Measurements from ENCODE around the gene NCOA3.
"Not testable (repeated sequence)": the region's sequence is repeated elsewhere in the genome, so short reads cannot be mapped to it uniquely, and the experiment has no call there.

Gene NCOA3

DNA sequence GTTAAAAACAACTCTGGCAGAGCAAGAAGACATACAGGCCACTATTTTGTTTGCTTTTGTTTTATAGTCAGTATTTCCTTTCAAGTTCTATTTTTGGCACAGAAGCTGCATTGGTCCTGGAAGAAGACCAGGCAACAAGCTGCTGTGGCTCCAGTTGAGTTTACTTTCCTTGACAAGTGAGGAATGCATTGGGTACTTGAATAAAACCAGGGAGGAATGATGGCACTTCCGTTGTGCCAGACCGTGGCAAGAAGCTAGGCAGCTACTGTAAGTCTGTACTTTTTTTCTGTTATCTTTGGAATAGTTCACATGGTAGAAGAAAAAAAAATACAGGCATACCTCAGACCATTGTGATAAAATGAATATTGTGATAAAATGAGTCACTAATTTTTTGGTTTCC, 66.3 kb downstream of the NCOA3 start:
- DNase-seq = no peak

DNA sequence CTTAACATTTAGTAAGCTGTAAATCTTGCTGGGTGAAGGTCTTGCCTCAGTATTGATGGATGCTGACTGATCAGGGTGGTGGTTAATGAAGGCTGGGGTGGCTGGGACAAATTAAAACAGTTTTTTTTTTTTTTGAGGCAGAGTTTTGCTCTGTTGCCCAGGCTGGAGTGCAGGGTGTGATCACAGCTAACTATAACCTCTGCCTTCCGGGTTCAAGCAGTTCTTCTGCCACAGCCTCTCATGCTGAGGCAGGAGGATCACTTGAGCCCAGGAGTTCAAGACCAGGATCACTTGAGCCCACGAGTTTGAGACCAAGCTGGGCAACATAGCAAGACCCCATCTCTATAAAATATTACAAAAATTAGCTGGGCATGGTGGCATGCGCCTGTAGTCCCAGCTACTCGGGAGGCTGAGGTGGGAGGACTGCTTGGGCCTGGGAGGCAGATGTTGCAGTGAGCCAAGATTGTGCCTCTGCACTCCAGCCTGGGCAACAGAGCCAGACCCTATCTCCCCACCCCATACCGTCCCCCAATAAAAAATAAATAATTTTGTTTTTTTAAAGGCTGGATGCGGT, 67.2 kb downstream of the NCOA3 start:
- no peak for DNase-seq

DNA sequence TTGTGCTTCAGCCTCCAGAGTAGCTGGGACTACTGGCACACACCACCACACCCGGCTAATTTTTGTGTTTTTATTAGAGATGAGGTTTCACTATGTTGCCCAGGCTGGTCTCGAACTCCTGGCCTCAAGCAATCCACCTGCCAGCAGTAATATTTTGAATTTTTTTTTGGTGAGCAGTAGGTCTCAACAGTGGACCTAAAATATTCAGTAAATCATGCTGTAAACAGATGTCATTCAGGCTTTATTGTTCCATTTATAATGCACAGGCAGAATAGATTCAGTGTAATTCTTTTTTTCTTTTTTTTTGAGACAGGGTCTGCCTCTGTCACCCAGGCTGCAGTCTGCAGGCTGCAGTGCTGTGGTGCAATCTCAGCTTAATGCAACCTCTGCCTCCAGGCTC, 69.7 kb downstream of the NCOA3 start:
- no peak for DNase-seq

DNA sequence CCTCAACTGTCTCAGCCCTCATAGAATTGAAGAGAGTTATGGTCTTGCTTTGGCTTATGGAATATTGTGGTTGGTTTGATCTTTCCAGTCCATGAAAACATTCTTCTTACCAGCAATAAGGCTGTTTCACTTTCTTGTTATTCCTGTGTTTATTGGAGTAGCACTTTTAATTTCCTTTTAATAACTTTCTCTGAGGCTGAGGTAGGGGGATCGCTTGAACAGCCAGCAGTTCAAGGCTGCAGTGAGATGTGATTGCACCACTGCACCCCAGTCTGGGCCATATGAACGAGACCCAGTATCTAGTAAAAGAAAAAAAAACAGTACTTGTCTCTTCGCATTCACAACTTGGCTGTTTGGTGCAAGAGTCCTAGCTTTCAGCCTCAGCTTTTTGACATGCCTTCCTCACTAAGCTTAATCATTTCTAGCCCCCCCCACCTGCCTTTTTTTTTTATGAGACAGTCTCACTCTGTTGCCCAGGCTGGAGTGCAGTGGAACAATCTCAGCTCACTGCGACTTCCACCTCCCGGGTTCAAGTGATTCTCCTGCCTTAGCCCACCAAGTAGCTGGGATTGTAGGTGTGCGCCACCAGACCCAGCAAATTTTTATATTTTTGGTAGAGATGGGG, 70.5 kb downstream of the NCOA3 start:
- no peak for DNase-seq

DNA sequence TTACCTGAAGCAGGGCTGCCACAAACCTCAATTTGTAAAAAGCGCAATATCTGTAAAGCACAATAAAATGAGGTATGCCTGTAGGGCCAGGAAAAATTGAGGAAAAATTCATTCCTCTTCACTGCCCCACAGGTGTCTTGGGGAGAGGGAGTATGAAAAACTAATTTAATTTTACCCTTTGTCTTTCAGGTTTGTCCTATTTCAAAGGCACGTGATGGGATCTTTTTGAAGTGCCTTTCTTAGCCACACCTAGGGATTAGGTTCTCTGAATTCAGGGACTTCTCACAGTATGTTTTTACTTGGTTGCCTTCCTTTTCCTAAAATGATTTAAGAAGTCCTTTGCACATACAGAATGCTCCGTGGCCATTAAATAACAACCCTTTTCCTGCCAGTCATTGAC, 71.9 kb downstream of the NCOA3 start:
- no peak for DNase-seq

DNA sequence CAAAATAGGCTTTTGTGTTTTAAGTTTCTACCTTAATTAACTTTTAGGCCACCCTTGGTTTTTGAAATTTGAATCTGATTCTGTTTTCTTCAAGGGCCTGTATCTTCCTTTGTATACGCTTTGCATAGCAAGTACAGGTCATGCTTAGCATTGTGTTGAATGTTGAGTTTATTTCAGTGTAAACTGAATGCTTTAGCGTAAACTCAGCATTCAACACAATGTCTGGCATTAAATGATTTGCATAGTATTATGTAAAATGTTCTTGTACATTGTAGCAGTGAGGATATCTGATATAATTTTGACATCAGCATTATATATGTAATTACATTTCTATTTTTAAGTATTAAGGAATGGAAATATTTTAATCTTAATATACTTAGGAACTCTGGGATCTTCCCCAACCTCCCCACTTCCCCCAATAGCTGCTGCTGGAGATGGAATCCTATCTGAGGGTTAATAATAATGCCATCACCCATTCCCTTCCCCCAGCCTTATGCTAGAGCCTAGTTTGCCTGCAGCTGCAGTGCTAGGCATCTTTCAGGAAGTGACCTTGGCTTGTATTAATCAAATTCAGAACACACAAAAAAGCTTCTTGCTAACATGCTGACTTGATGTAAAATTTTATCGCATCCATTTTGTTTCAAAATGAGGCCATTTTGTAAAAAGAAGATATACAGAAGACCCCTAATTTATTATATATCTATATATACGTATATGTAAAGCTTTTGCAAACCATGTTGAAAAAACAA, 73.1 kb downstream of the NCOA3 start:
- peak; percentile 71 for DNase-seq

DNA sequence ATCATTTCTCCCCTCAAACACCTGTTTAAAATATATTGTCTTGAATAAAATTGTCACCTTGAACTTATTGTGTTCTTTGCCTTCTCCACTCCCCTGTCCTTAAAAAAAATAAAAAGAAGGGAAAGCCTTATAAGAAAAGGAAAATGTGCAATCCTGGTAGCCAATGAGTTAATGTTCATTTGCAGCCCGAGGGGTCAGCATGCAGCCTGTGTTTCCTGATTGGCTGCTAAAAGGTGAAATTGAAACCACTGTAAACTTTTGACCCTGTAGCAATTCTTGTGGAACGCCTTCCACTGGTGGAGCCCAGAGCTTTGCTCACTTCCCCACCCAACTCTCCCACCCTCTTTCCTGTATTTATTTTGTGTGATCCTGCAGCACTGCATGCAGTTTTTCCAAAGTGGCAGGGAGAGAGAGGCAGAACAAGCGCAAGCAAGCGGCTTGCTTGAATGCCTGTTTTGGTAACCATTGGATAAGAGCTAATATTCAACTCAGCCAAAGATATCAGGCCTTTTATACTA, 74.9 kb downstream of the NCOA3 start:
- peak; percentile 90 for DNase-seq

DNA sequence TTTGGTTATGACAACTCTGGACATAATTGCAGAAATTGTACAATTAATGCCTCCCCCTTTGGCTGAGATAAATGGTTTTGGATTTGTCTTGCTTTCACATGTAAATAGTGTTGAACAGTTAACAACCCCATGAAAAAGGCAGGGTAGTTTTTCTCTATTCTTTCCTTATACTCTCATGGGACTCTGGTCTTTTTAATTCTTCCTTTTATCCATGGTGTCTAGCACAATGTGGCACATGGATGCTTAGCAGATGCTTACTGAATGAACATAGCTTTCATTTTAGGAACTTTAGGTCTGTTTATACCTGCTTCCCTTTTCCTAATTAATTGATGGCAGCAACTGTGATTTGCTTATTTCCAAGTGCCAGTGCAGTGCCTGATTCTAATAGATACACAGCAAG, 75.6 kb downstream of the NCOA3 start:
- DNase-seq = no peak

DNA sequence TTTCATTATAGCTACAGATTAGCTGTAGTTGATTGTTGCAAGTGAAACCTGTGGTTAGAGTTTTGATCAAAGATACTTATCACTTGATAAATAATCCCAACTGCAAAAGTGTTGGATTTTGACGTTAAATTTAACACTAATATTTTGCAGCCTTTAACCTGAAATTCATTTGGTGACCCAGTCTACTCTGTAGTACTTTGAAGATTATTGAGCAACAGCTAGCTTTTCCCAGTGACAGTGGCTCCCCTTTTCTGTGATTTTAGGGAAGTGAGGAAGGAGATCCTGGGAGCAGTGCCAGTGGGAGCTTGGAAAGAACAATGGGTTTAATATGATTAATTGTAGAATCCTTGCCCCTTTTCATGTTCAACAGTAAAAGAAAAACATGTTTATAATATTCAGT, 76.9 kb downstream of the NCOA3 start:
- DNase-seq = no peak

DNA sequence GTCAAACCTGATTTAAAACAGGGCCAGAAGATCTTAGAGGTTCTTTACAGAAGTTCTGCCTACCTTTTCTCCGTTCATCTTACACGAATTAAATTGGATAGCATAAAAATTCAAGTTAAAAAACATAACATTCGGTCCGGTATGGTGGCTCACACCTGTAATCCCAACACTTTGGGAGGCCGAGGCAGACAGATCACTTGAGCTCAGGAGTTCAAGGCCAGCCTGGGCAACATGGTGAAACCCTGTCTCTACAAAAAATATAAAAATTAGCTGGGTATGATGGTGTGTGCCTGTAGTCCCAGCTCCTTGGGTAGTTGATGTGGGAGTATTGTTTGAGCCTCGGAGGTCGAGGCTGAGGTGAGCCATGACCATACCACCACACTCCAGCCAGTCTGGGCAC, 79.0 kb downstream of the NCOA3 start:
- DNase-seq = not testable (repeated sequence)

DNA sequence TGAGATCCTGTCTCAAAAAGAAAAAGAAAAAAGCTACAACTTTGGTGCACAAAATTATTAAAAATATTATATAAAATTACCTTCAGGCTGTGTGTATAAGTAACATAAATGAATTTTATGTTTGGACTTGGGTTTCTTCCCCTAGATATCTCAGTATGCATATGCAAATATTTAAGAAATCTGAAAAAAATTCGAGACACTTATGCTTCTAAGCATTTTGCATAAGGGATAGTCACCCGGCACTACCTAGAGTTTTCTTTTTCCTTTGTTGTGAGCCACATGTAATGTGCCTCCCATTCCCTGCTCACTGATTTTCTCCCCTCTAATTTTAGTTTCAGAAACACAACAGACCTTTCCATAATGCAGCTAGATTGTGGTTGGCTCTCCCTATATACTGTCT, 79.4 kb downstream of the NCOA3 start:
- DNase-seq = no peak

DNA sequence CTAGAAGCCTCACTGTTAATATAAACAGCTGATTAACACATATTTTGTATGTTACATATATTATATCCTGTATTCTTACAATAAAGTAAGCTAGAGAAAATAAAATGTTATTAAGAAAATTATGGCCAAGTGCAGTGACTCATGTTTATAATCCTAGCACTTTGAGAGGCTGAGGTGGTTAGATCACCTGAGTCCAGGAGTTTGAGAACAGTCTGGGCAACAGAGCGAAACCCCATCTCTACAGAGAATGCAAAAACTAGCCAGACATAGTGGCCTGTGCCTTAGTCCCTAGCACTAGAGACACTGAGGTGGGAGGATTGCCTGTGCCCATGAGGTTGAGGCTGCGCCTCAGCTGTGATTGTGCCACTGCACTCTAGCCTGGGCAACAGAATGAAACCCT, 81.9 kb downstream of the NCOA3 start:
- no peak for DNase-seq

DNA sequence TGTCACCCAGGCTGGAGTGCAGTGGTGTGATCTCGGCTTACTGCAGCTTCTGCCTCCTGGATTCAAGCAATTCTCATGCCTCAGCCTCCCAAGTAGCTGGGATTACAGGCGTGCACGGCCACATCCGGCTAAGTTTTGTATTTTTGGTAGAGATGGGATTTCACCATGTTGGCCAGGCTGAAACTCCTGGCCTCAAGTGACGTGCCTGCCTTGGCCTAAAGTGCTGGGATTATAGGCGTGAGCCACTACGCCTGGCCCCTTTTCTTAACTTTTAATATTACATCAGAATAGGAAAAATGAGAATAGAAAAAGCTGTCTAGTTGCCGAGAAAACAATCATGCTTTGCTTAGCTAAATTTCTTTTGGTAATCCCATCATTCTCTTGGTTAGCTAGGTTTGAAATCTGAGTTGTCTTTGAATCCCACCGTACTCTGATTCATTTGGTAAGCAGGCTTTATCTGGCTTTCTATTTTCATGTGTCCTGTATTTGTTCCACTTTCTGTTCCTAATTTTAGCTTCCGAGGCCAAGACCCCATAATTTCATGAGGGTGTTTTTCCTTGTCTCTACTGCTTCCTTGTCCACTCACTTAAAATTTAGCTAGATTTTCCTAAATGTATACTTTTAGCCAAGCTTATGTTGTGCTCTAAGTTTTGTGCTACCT, 83.5 kb downstream of the NCOA3 start:
- no peak for DNase-seq

DNA sequence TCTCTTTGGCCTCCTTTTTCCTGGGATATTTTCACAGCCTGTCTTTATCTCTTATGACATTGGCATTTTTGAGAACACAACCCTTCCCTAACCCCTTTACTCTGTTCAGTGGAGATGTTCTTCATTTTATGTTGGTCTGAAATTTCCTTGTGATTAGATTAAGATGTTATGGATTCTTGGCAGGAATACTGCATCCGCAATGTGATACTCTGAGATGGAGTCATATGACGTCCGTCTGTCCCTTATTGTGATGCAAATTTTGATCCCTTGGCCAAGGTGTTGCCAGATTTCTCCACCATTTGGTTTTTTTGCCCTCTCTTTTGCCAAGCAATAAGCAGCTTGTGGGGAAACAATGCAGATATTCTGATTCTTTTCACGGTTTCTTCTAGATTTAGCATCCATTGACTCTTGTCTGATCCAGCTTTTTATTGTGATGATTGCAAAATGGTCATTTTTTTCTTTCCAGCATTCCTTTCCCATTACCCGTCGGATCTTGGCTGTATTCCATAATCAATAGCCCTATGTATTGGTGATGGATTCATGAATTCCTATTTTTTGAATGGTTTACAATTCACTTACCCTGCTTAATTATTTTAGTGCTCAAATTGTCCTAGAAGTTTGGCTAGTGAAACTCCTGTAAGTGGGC, 85.1 kb downstream of the NCOA3 start:
- no peak for DNase-seq

DNA sequence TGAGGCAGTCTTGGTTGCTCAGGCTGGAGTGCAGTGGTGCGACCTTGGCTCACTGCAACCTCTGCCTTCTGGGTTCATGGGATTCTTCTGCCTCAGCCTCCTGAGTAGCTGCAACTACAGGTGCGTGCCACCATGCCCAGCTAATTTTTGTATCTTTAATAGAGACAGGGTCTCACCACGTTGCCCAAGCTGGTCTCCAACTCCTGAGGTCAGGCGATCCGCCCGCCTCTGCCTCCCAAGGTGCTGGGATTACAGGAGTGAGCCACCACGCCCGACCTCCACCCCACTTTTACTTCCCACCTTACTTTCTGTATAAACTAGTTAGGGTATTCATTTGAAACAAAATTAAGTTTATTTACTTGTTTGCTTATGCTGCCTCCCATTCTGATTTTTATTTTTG, 86.5 kb downstream of the NCOA3 start:
- no peak for DNase-seq

DNA sequence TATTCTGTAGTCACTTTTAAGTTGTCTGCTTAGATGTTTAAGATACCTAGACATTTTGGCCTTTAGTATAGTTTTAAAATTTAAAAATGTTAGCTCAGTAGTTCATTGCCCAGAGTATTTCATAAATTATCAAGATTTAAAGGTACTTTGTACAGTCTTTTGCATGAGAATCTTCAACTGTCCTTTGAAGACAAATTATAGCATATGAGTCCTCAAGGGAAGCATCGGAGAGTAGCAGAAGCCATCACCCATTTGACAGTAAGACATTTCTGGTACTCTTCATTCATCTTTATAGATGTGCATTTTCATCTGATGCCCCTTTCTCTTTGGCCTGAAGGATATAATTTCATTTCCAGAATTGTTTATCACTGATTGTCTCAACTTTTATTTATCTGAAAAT, 89.5 kb downstream of the NCOA3 start:
- no peak for DNase-seq

DNA sequence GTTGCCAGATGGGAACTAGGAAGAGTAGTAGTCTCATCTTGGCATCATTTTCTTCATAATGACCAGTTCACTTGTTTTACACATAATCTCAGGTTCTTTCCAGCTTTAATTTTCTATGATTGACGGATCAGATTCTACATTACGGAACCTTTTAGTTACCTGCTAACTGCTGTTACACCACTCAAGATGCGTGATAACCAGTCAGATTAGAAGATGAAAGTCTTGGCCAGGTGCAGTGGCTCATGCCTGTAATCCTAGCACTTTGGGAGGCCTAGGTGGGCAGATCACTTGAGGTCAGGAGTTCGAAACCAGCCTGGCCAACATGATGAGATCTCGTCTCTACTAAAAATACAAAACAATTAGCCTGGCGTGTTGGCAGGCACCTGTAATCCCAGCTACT, 92.5 kb downstream of the NCOA3 start:
- no peak for DNase-seq

DNA sequence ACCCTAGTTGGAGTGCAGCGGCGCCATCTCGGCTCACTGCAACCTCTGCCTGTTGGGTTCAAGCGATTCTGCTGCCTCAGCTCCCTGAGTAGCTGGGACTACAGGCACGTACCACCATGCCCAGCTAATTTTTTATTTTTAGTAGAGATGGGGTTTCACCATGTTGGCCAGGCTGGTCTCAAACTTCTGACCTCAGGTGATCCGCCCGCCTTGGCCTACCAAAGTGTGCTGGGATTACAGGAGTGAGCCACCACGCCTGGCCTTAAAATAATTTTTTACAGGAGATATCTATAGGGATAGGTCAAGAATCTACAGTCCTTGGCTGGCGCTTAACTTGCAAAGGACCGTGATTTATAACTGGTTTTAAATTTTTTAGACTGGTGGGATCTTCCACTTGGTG, 93.5 kb downstream of the NCOA3 start:
- DNase-seq = not testable (repeated sequence)

DNA sequence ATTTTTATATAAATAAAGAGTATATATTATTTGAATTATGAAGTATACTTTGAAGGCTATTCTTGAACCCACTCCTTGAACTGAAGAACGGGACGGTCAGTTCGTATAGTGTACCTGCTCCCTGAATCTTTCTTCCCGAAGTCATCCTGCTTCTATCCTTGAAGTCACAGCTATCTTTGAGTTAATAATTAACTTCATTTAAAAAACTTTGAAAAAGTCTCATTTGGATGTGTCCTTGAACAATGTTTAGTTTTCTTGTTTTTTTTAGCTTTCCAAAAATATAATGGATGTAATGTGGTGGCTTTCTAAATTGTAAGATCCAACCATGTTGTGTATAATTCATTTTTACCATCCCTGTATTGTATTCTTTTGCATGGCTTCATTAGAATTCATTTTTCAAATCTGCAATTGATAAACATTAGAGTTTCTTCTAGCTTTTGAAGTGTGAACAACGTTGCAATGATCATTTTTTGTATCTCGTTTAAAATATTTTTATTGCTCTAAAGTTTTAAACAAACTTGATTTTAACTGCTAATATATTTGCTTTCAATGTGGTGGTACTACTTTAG, 94.4 kb downstream of the NCOA3 start:
- DNase-seq = no peak

DNA sequence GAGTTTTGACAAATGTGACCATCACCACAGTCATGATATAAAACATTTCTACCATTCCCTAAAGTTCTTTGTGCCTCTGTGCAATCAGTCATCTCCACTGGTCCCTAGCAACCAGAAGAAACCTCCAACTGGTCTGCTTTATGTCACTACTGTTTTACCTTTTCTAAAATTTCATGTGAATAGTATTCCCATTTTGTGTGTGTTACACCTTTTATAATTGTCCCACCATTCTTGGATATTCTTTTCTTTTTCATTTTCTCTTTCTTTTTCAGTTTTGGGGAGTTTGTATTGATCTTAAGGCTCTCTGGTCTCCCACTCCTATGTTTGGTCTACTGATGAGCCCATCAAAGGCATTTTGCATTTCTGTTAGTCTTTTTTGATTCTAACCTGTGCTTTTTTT, 95.4 kb downstream of the NCOA3 start:
- DNase-seq = no peak

DNA sequence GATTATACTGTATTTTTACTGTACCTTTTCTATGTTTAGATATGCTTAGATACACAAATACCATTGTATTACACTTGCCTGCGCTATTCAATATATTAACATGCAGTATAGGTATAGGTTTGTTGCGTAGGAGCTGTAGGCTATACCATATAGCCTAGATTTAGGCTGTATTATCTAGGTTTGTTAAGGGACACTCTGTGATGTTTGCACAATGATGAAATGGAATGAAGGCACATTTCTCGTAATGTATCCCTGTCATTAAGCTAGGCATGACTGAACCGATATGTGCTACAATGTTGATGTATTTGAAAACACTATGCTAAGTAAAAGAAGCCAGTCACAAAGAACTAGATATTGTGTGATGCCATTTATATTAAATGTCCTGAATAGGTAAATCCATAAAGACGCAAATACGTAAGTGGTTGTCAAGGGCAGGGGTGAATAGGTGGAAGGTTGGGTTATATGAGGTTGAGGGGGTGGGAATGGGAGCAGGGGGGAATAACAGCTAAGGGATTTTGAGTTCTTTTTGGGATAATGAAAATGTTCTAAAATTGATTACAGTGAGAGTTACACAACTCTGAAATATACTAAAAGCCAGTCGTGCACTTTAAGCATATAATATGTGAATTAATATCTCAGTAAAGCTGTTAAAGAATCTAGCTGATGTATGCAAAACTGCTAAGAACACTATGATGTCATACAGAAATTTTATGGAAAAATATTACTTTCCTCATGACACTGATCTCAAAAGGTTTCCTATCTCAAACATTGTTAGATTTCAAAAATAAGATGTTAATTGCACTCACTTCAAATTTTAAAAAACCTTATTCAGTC, 97.4 kb downstream of the NCOA3 start:
- DNase-seq = no peak

DNA sequence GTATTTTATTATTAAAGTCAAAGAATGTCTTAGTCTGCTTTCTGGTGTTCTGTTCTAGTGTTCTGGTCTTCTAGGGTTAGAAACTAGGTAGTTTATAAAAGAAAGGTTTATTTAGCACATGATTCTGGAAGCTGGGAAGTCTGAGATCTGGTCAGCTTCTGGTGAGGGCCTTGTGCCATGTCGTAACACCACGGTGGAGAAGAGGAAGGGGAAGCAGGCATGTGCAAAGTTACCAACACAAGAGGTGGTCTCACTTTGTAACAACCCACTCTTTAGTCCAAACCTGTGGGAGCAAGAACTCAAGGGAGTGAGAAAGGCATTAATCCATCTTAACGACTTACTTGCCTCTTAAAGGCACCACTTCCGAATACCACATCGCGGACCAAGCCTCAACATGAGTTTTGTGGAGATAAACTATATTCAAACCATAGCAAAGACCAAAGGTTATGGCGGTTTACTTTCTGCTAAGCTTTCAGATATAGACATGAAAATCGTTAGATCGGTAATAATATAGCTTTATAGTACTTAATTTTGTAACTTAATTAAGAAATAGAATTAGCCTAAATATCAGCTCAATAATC, 99.4 kb downstream of the NCOA3 start:
- no peak for DNase-seq
